ENCODE results near the gene LDHA. TPM values are rescaled to one million over a fixed set of nuclear protein-coding genes. Genes with fewer than 3 reads are reported as not detected.

Gene LDHA
- total RNA-seq, 1 donor from 2014 or later = 1,448 TPM

GRCh38 chr11:18457450-18457849, 63.1 kb downstream of the LDHA start:
- Mint-ChIP-seq H3K27ac (no peak overlapping the region), H3K9me3 (no peaks in the 10 kb centered on the region), H3K27me3 (ENCODE audit: insufficient read depth) (peaks cover 9% of the 10 kb centered on the region), H3K36me3 (ENCODE audit: low read depth) (no peaks in the 10 kb centered on the region), H3K4me3 (no peak overlapping the region), H3K4me1 (ENCODE audit: low read depth) (peaks cover 6% of the 10 kb centered on the region)
- DNase-seq (ENCODE audit: low spot score) = no peak
- intact Hi-C loops (cut with micrococcal nuclease) = no loop called here

Other genes starting within 250 kb of the LDHA start
- not detected in 2 replicates for gene MRGPRX4, start 221.7 kb upstream of the LDHA start, total RNA-seq
- not detected in 2 replicates for gene SAA4, start 157.8 kb upstream of the LDHA start, total RNA-seq
- not detected in 2 replicates for gene SAA2, start 145.9 kb upstream of the LDHA start, total RNA-seq
- gene SAA1, start 128.3 kb upstream of the LDHA start, total RNA-seq = not detected in 2 replicates
- 19.9 and 21.4 TPM in 2 replicates for gene HPS5, start 72.4 kb upstream of the LDHA start, total RNA-seq
- 52.2 and 56.9 TPM in 2 replicates for gene GTF2H1, start 72.0 kb upstream of the LDHA start, total RNA-seq
- gene LDHC, start 17.8 kb downstream of the LDHA start, total RNA-seq = not detected in 2 replicates
- not detected in 2 replicates for gene LDHAL6A, start 61.3 kb downstream of the LDHA start, total RNA-seq
- 41.8 and 49.7 TPM in 2 replicates for gene TSG101, start 132.4 kb downstream of the LDHA start, total RNA-seq
- gene UEVLD, start 194.2 kb downstream of the LDHA start, total RNA-seq = 31.2 and 31.4 TPM in 2 replicates
- gene MISFA, start 205.2 kb downstream of the LDHA start, total RNA-seq = 5.1 and 7.1 TPM in 2 replicates
- 29.2 and 29.6 TPM in 2 replicates for gene SPTY2D1, start 239.8 kb downstream of the LDHA start, total RNA-seq

All from activated T-helper 1 cell treated with anti-CD3 and anti-CD28 coated beads, Interleukin-12 subunit alpha, Interleukin-12 subunit beta, Interleukin-2, Interleukin-4 antibody, amounts not matched to agents 30 ng/mL and 10 ng/mL and 1 ng/mL, durations not matched to agents 14 hours and 24 hours and 36 hours (primary cell).